ENCODE measurements around the gene SALL3.

SALL3 gene

GRCh38 chr18:78980279-78980771 is 707 bp downstream of the SALL3 start:
- Histone ChIP-seq H3K9ac (no peak overlapping the region), H3K79me2 (ENCODE audit: insufficient read depth, low read depth) (no peaks in the 10 kb centered on the region), H3K4me2 (no peak overlapping the region), H3K4me3 (IDR thresholded peaks at IDR 0.05; ENCODE audit: insufficient read depth, low read depth, low read length) (no peak overlapping the region), H2AFZ (ENCODE audit: low read depth) (no peak overlapping the region), H4K20me1 (ENCODE audit: insufficient read depth) (no peaks in the 10 kb centered on the region), H3K27me3 (ENCODE audit: insufficient read depth, low read depth) (no peaks in the 10 kb centered on the region), H3K4me1 (ENCODE audit: low read depth, poor library complexity, severe bottlenecking) (no peaks in the 10 kb centered on the region), H3K36me3 (ENCODE audit: insufficient read depth) (no peaks in the 10 kb centered on the region), H3K27ac (no peak overlapping the region)
- no peak for TF ChIP-seq CTCF (conservative IDR thresholded peaks at IDR 0.05; ENCODE audit: low read depth, low read length)

GRCh38 chr18:78980777-78981380 is 1.3 kb downstream of the SALL3 start:
- Histone ChIP-seq H3K36me3 (ENCODE audit: insufficient read depth) (no peaks in the 10 kb centered on the region), H3K27me3 (ENCODE audit: insufficient read depth, low read depth) (no peaks in the 10 kb centered on the region), H3K9ac (no peak overlapping the region), H2AFZ (ENCODE audit: low read depth) (no peak overlapping the region), H4K20me1 (ENCODE audit: insufficient read depth) (no peaks in the 10 kb centered on the region), H3K4me1 (ENCODE audit: low read depth, poor library complexity, severe bottlenecking) (no peaks in the 10 kb centered on the region), H3K27ac (no peak overlapping the region), H3K4me3 (IDR thresholded peaks at IDR 0.05; ENCODE audit: insufficient read depth, low read depth, low read length) (no peak overlapping the region), H3K4me2 (no peak overlapping the region), H3K79me2 (ENCODE audit: insufficient read depth, low read depth) (no peaks in the 10 kb centered on the region)
- no peak for TF ChIP-seq CTCF (conservative IDR thresholded peaks at IDR 0.05; ENCODE audit: low read depth, low read length)

GRCh38 chr18:78981394-78981831 is 1.8 kb downstream of the SALL3 start:
- H3K4me3 ChIP-seq (IDR thresholded peaks at IDR 0.05; ENCODE audit: insufficient read depth, low read depth, low read length), result no peak overlapping the region
- H3K79me2 ChIP-seq (ENCODE audit: insufficient read depth, low read depth), result no peaks in the 10 kb centered on the region
- H3K4me1 ChIP-seq (ENCODE audit: low read depth, poor library complexity, severe bottlenecking), result no peaks in the 10 kb centered on the region
- no peak for TF ChIP-seq CTCF (conservative IDR thresholded peaks at IDR 0.05; ENCODE audit: low read depth, low read length)
- no peaks in the 10 kb centered on the region for H4K20me1 ChIP-seq (ENCODE audit: insufficient read depth)
- H3K27ac ChIP-seq, result no peak overlapping the region
- H3K9ac ChIP-seq, result no peak overlapping the region
- H3K36me3 ChIP-seq (ENCODE audit: insufficient read depth), result no peaks in the 10 kb centered on the region
- H3K27me3 ChIP-seq (ENCODE audit: insufficient read depth, low read depth), result no peaks in the 10 kb centered on the region
- no peak overlapping the region for H2AFZ ChIP-seq (ENCODE audit: low read depth)
- no peak overlapping the region for H3K4me2 ChIP-seq

- H3K9ac ChIP-seq, result no peak overlapping the region
- no peaks in the 10 kb centered on the region for H3K27me3 ChIP-seq (ENCODE audit: insufficient read depth, low read depth)
Measured at GRCh38 chr18:78981989-78982620, 2.5 kb downstream of the SALL3 start.

More at GRCh38 chr18:78981989-78982620, 2.5 kb downstream of the SALL3 start:
- Histone ChIP-seq H2AFZ (ENCODE audit: low read depth) (no peak overlapping the region), H3K4me3 (IDR thresholded peaks at IDR 0.05; ENCODE audit: insufficient read depth, low read depth, low read length) (no peak overlapping the region), H3K4me1 (ENCODE audit: low read depth, poor library complexity, severe bottlenecking) (no peaks in the 10 kb centered on the region), H4K20me1 (ENCODE audit: insufficient read depth) (no peaks in the 10 kb centered on the region), H3K36me3 (ENCODE audit: insufficient read depth) (no peaks in the 10 kb centered on the region), H3K79me2 (ENCODE audit: insufficient read depth, low read depth) (no peaks in the 10 kb centered on the region), H3K4me2 (no peak overlapping the region), H3K27ac (no peak overlapping the region)
- TF ChIP-seq CTCF (conservative IDR thresholded peaks at IDR 0.05; ENCODE audit: low read depth, low read length), result no peak

Data from KMS-11 (cell line).